Measurements from ENCODE around the gene C11orf58.

C11orf58 gene

DNA sequence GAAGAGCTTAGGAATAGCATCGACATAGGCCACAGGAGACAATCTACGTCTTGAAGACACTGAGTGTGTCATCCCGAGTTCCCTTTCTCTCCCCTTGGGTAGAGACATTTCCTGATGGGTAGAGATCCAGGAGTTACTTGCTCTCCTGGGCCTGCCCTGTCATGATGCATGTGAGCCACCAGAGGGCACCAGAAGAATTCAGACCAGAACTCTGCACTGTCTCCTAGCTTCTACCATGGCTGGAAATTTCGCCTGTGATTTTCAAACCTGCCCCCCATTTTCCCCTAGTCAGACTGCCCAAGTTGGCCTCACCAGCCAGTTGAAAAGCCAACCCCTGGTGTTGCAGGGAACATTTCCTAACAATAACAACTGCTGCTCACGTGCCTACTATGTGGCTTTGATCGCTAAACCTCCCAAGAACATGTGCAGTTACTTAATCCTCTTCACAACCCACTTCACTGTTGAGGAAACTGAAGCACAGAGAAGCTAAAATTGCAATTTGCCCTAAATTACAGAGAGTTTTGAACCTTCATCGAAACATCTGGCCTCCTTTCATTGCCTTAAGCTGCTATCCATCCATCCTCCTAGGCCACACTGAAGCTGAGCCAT lies 47.2 kb downstream of the C11orf58 start:
- H3K4me1 ChIP-seq, result peaks cover 0 to 18% (median 9%) of the 10 kb centered on the region in 4 donors
- H3K27ac ChIP-seq, result no peak overlapping the region
- TF ChIP-seq, protein P1, sequence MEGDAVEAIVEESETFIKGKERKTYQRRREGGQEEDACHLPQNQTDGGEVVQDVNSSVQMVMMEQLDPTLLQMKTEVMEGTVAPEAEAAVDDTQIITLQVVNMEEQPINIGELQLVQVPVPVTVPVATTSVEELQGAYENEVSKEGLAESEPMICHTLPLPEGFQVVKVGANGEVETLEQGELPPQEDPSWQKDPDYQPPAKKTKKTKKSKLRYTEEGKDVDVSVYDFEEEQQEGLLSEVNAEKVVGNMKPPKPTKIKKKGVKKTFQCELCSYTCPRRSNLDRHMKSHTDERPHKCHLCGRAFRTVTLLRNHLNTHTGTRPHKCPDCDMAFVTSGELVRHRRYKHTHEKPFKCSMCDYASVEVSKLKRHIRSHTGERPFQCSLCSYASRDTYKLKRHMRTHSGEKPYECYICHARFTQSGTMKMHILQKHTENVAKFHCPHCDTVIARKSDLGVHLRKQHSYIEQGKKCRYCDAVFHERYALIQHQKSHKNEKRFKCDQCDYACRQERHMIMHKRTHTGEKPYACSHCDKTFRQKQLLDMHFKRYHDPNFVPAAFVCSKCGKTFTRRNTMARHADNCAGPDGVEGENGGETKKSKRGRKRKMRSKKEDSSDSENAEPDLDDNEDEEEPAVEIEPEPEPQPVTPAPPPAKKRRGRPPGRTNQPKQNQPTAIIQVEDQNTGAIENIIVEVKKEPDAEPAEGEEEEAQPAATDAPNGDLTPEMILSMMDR (IDR thresholded peaks at IDR 0.05), result peak; percentile 75 to 92
- peak; percentile 68 to 77 for DNase-seq
- no peak overlapping the region for H3K4me3 ChIP-seq
- intact Hi-C loops (cut with DNase I; ENCODE audit: low total_unique reads), result no loop called here
- no peaks in the 10 kb centered on the region for H3K27me3 ChIP-seq
- H3K36me3 ChIP-seq, result peaks cover 0 to 6% (median 0%) of the 10 kb centered on the region in 3 donors
- H3K9me3 ChIP-seq, result no peaks in the 10 kb centered on the region

DNA sequence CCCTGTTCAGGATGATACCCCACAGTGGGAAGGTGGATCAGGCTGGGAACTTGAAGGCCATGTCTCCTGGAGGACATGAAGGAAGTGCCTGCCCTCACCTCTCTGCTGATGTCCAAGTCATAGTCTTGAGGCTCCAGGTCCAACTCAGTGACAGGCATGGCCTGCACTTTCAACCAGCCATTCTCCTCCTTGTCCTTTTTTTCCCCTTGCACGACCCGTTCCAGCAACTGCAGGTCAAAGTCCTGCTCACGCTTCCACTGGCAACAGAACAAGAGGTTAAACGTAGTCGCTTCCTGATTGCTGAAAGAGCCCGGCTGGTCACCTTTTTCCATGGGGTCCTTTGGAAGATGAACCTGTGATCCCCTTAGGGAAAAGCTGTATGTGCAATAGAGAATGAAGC lies 47.7 kb downstream of the C11orf58 start:
- DNase-seq, result no peak
- peaks cover 0 to 24% (median 14%) of the 10 kb centered on the region in 4 donors for H3K4me1 ChIP-seq

DNA sequence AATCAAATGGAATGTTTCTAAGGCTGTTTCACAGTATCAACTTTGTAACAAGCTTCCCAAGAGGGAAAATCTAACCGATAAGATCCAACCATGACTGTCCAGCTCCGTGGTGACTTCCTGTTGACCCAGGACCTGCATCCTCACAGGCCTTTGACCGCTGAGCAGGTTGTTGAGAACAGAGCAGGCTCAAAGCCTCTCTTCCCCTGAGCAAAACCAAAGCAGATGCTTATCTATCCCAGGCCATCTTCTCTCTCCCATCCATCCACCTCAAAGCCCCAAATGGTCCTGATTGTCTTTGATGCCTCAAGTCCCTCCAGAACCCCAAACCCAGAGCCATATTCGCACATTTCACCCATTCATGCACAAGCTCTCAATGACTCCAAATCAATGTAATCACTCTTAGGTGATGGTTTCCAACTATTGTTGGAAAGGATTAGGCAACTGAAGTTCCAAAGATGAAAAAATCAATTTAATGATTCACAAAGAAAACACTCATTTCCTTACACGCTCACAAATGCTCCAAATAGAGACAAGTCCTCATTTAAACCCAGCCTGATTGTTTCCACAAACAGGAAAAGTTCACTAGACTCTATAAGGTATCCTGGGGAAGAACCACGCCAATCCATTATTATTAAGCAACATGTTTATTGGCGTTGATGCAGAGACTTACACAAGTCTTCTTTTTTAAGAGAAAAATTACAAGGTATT lies 48.7 kb downstream of the C11orf58 start:
- Histone ChIP-seq H3K9me3 (no peaks in the 10 kb centered on the region), H3K36me3 (peaks cover 0 to 12% (median 0%) of the 10 kb centered on the region in 3 donors), H3K4me1 (peaks cover 0 to 34% (median 18%) of the 10 kb centered on the region in 4 donors), H3K27me3 (no peaks in the 10 kb centered on the region), H3K27ac (no peak overlapping the region), H3K4me3 (no peak overlapping the region)
- intact Hi-C loops (cut with DNase I; ENCODE audit: low total_unique reads), result no loop called here
- no peak for DNase-seq
- TF ChIP-seq, protein P1 (IDR thresholded peaks at IDR 0.05), result no peak

More for the DNA sequence above, 47.7 kb downstream of the C11orf58 start:
- Histone ChIP-seq H3K36me3 (peaks cover 0 to 11% (median 0%) of the 10 kb centered on the region in 3 donors), H3K27me3 (no peaks in the 10 kb centered on the region), H3K9me3 (no peaks in the 10 kb centered on the region), H3K4me3 (no peak overlapping the region), H3K27ac (no peak overlapping the region)
- TF ChIP-seq, protein P1 (IDR thresholded peaks at IDR 0.05), result no peak
- intact Hi-C loops (cut with DNase I; ENCODE audit: low total_unique reads), result no loop called here

DNA sequence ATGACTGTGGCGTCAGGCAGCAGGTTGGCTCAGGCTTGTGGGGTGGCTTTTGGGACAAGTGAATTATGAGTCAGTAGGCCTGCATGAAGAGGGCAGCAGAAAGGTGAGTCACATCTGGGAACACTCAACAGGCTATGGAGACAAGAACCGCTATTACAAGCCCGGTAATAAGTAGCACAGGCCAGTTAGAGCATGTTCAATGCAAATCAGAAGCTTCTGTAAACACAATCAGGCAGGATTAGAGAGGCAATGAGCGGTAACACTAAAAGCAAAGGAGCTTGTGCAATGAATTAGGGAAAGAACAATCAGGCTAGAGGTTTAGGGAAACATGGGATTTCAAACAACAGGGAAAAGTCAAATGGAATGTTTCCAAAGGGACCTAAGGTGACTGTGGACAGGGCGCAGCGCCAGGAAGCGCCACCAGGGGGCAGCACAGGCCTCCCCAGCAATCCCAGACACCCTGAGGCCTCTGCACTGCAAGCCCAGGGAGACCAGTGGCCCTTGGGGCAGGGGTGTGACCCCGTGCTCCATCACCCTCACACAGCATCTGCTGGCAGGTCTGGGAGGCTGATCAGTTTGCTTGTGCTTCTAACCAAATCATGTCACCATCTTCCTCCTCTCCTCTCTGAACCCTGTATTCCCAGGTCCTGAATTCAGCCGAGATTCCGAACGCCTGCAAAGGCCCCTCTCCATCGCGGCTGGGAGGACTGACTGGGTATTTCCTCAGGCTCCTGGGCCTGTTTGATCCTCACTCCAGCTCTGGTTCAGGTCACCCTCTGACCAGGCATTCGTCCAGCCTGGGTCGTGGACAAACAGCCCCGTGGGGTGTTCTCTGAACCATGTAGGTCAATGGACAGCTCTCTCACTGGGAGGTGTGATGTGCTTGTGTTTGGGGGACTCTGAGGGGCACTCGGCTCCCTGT lies 50.0 kb downstream of the C11orf58 start:
- intact Hi-C loops (cut with DNase I; ENCODE audit: low total_unique reads), result no loop called here
- no peaks in the 10 kb centered on the region for H3K9me3 ChIP-seq
- peaks cover 0 to 12% (median 0%) of the 10 kb centered on the region in 3 donors for H3K36me3 ChIP-seq
- H3K27ac ChIP-seq, result peak overlapping the region in 1 of 2 donors; percentile 16
- TF ChIP-seq, protein P1 (IDR thresholded peaks at IDR 0.05), result peak; percentile 70 to 96
- peak; percentile 53 to 79 for DNase-seq
- H3K4me1 ChIP-seq, result peaks cover 0 to 45% (median 28%) of the 10 kb centered on the region in 4 donors
- H3K4me3 ChIP-seq, result no peak overlapping the region
- H3K27me3 ChIP-seq, result no peaks in the 10 kb centered on the region

DNA sequence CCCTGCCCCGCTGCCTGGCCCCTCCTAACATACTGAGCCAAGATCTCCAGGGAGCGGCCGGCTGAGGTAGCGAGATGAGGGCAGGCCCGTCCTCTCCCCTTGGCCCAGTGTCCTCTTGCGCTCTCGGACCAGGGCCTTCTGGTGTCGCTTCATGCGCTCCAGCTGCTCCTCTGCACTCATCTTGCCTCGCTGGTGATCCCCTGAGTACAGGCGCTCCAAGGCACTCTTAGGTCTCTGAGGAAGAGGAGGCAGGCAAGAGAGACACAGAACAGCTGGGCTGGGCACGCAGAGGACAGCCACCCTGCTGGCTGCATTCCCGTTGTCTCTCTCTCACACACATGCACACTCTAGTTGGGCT lies 50.6 kb downstream of the C11orf58 start:
- H3K27ac ChIP-seq, result no peak overlapping the region
- no peak for DNase-seq
- H3K27me3 ChIP-seq, result no peaks in the 10 kb centered on the region
- TF ChIP-seq, protein P1 (IDR thresholded peaks at IDR 0.05), result no peak
- intact Hi-C loops (cut with DNase I; ENCODE audit: low total_unique reads), result no loop called here
- H3K4me3 ChIP-seq, result no peak overlapping the region
- peaks cover 0 to 51% (median 32%) of the 10 kb centered on the region in 4 donors for H3K4me1 ChIP-seq
- no peaks in the 10 kb centered on the region for H3K9me3 ChIP-seq
- peaks cover 0 to 12% (median 0%) of the 10 kb centered on the region in 3 donors for H3K36me3 ChIP-seq

All from tibial artery (tissue), 4 donors.